Lower leg skin (tissue), 3 donors: ENCODE results near the gene CREB5.

Source experiments
- POLR2A ChIP-seq, 2 donors: fragments of 450-650 bp; IDR thresholded peaks; one replicate each; pipeline ENCODE4 v1.6.1; 2016 to 2017; ENCODE audit warnings: antibody characterized with exemption in 2 of 2, mild to moderate bottlenecking in 1 of 2, moderate library complexity in 1 of 2
- TF ChIP-seq, protein P1 (sequence below), 3 donors: fragments of 450-650 bp; IDR thresholded peaks; one replicate each; pipeline ENCODE4 v1.5.1; 2016; ENCODE audit warnings: antibody characterized with exemption in 3 of 3, mild to moderate bottlenecking in 3 of 3, moderate library complexity in 2 of 3

DNA sequence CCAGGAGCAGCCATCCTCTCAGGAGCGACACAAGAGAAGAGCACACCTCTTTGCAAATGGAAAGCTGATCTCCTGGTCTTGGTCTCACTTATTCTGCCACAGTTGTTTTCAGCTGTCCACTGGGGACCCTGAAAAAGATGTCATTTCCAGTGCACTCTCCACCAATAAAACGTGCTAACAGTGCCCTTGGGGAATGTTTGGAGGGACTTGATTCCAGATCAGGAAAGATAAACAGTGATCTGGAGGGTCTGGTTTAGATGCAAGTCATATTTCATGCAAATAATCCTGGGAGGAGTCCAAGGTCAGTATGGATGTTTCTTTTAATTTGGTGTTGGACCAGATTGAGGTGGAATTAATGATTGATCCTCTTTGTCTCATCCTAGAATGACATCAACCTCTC, 185.0 kb downstream of the CREB5 start:
- TF ChIP-seq, protein P1, sequence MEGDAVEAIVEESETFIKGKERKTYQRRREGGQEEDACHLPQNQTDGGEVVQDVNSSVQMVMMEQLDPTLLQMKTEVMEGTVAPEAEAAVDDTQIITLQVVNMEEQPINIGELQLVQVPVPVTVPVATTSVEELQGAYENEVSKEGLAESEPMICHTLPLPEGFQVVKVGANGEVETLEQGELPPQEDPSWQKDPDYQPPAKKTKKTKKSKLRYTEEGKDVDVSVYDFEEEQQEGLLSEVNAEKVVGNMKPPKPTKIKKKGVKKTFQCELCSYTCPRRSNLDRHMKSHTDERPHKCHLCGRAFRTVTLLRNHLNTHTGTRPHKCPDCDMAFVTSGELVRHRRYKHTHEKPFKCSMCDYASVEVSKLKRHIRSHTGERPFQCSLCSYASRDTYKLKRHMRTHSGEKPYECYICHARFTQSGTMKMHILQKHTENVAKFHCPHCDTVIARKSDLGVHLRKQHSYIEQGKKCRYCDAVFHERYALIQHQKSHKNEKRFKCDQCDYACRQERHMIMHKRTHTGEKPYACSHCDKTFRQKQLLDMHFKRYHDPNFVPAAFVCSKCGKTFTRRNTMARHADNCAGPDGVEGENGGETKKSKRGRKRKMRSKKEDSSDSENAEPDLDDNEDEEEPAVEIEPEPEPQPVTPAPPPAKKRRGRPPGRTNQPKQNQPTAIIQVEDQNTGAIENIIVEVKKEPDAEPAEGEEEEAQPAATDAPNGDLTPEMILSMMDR (IDR thresholded peaks at IDR 0.05) = no peak
- TF ChIP-seq POLR2A (IDR thresholded peaks at IDR 0.05) = no peak
